IMR-90 (cell line): ENCODE data around the gene ACAT2.

ENCODE experiments used
- BHLHE40 ChIP-seq: fragments of 150-350 bp; IDR thresholded peaks from 2 replicates; pipeline ENCODE4 v1.6.1; 2016; ENCODE audit warnings: mild to moderate bottlenecking, low read depth, low read length
- CEBPB ChIP-seq: IDR thresholded peaks from 2 replicates; pipeline ENCODE4 v1.6.1; 2012; ENCODE audit warnings: low read depth, low read length, improper control_type of control experiment
- CHD1 ChIP-seq: IDR thresholded peaks from 2 replicates; pipeline ENCODE4 v1.6.1; 2012; ENCODE audit warnings: low read depth, low read length, improper control_type of control experiment
- ELK1 ChIP-seq: fragments of 150-350 bp; IDR thresholded peaks from 2 replicates; pipeline ENCODE4 v1.6.1; 2016; ENCODE audit warnings: low read depth, mild to moderate bottlenecking, low read length, moderate library complexity, borderline replicate concordance
- FOS ChIP-seq: fragments of 150-350 bp; IDR thresholded peaks from 2 replicates; pipeline ENCODE4 v1.6.1; 2016; ENCODE audit warnings: low read depth, low read length
- MAZ ChIP-seq: IDR thresholded peaks from 2 replicates; pipeline ENCODE4 v1.6.1; 2012; ENCODE audit warnings: low read depth, mild to moderate bottlenecking, low read length, improper control_type of control experiment, moderate library complexity, borderline replicate concordance
- MXI1 ChIP-seq: IDR thresholded peaks from 2 replicates; pipeline ENCODE4 v1.6.1; 2012; ENCODE audit warnings: low read depth, mild to moderate bottlenecking, low read length, moderate library complexity, borderline replicate concordance
- NFE2L2 ChIP-seq: fragments of 150-350 bp; IDR thresholded peaks from 2 replicates; pipeline ENCODE4 v1.6.1; 2016; ENCODE audit warnings: low read depth, mild to moderate bottlenecking, low read length
- POLR2A ChIP-seq: IDR thresholded peaks from 2 replicates; pipeline ENCODE4 v1.6.1; 2012; ENCODE audit warnings: mild to moderate bottlenecking, low read depth, low read length
- RAD21 ChIP-seq: IDR thresholded peaks from 2 replicates; pipeline ENCODE4 v1.6.1; 2012; ENCODE audit warnings: low read length, improper control_type of control experiment
- SMC3 ChIP-seq: fragments of 150-350 bp; IDR thresholded peaks from 2 replicates; pipeline ENCODE4 v1.6.1; 2016; ENCODE audit warnings: low read depth, mild to moderate bottlenecking, antibody characterized with exemption, low read length, moderate library complexity
- TF ChIP-seq, protein P1 (sequence below): conservative IDR thresholded peaks from 2 replicates; pipeline ENCODE4 v1.5.1; 2012; ENCODE audit warnings: mild to moderate bottlenecking, low read depth, low read length, improper control_type of control experiment
- TF ChIP-seq, protein P2 (sequence below): fragments of 150-350 bp; IDR thresholded peaks from 2 replicates; pipeline ENCODE4 v1.6.1; 2017; ENCODE audit warnings: mild to moderate bottlenecking, antibody characterized with exemption, low read length, low read depth

DNA sequence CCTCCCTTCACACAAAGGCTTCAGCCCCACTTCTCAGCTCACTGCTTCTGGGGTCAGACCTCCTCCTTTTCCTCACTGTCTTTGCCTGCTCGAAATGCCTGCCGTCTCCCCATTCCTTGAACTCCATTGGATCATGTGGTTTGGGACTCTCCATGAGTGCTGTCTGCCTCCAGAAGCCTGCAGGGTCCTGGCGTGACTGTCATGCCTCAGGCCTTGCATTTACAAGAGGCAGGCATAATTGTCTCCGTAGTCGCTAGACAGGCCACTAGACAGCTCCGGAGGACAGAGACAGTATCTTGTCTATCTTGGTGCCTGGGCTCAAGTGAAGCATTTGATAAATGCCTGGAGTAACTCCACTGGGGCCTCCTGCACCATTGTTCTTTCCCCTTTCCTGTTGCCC is 53.6 kb downstream of the ACAT2 start:
- TF ChIP-seq, protein P1, sequence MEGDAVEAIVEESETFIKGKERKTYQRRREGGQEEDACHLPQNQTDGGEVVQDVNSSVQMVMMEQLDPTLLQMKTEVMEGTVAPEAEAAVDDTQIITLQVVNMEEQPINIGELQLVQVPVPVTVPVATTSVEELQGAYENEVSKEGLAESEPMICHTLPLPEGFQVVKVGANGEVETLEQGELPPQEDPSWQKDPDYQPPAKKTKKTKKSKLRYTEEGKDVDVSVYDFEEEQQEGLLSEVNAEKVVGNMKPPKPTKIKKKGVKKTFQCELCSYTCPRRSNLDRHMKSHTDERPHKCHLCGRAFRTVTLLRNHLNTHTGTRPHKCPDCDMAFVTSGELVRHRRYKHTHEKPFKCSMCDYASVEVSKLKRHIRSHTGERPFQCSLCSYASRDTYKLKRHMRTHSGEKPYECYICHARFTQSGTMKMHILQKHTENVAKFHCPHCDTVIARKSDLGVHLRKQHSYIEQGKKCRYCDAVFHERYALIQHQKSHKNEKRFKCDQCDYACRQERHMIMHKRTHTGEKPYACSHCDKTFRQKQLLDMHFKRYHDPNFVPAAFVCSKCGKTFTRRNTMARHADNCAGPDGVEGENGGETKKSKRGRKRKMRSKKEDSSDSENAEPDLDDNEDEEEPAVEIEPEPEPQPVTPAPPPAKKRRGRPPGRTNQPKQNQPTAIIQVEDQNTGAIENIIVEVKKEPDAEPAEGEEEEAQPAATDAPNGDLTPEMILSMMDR: no peak
- no peak for TF ChIP-seq MAZ
- TF ChIP-seq BHLHE40: no peak
- TF ChIP-seq FOS: no peak
- TF ChIP-seq POLR2A: no peak
- TF ChIP-seq ELK1: no peak
- no peak for TF ChIP-seq CHD1
- TF ChIP-seq MXI1: no peak
- TF ChIP-seq, protein P2, sequence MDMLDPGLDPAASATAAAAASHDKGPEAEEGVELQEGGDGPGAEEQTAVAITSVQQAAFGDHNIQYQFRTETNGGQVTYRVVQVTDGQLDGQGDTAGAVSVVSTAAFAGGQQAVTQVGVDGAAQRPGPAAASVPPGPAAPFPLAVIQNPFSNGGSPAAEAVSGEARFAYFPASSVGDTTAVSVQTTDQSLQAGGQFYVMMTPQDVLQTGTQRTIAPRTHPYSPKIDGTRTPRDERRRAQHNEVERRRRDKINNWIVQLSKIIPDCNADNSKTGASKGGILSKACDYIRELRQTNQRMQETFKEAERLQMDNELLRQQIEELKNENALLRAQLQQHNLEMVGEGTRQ: no peak
- TF ChIP-seq NFE2L2: no peak
- no peak for TF ChIP-seq RAD21
- TF ChIP-seq CEBPB: no peak
- no peak for TF ChIP-seq SMC3
